Activated naive CD8-positive, alpha-beta T cell treated with anti-CD3 and anti-CD28 coated beads for 36 hours (primary cell): ENCODE data around the gene IGSF21. TPM values are rescaled to one million over a fixed set of nuclear protein-coding genes. Genes with fewer than 3 reads are reported as not detected.
A peak's percentile ranks its signal among the peaks of the same experiment; 100 is the strongest.
"Not testable (repeated sequence)": the region's sequence is repeated elsewhere in the genome, so short reads cannot be mapped to it uniquely, and the experiment has no call there.

Experiments used
- DNase-seq: peaks from one replicate; pipeline ENCODE4 v3.0.0; 2021
- H3K27ac Mint-ChIP-seq: one replicate; pipeline ENCODE4 v1.8.0; 2022; ENCODE audit warnings: mild to moderate bottlenecking, moderate library complexity, mixed read lengths
- H3K27me3 Mint-ChIP-seq: one replicate; pipeline ENCODE4 v1.8.0; 2022; ENCODE audit warnings: mild to moderate bottlenecking, mixed read lengths
- H3K36me3 Mint-ChIP-seq: one replicate; pipeline ENCODE4 v1.8.0; 2021; ENCODE audit warnings: mild to moderate bottlenecking, mixed read lengths
- H3K4me1 Mint-ChIP-seq: one replicate; pipeline ENCODE4 v1.8.0; 2021; ENCODE audit warnings: mixed read lengths
- H3K4me3 Mint-ChIP-seq: one replicate; pipeline ENCODE4 v1.8.0; 2022; ENCODE audit warnings: mild to moderate bottlenecking, moderate library complexity, mixed read lengths
- H3K9me3 Mint-ChIP-seq: one replicate; pipeline ENCODE4 v1.8.0; 2022; ENCODE audit warnings: mixed read lengths
- total RNA-seq, 2 experiments: library from RNA; stranded (reverse); gene quantifications; one replicate each; pipeline ENCODE4 v1.2.3, GENCODE V29; 2021

The IGSF21 gene
- total RNA-seq, 2 experiments from 2014 or later = not detected

DNA sequence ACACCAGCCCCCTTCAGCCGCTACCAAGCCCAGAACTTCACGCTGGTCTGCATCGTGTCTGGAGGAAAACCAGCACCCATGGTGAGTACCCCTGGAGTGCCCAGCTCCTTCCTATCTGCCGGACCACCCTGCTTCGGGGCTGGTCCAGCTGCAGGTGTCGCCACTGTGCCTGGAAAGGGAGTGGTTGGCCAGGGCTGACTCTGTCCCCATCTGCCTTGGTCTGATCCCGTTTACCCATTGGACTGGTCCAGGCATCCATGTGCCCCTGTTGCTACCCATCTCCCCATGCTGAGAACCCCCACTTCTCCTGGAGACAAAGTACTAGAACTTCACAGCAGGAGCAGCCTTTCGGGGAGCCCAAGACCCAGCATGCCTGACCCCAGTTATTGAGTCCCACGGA lies 254.6 kb downstream of the IGSF21 start:
- Mint-ChIP-seq H3K27me3 (peaks cover 9% of the 10 kb centered on the region), H3K4me3 (no peak overlapping the region), H3K9me3 (no peaks in the 10 kb centered on the region), H3K27ac (no peak overlapping the region), H3K36me3 (no peaks in the 10 kb centered on the region), H3K4me1 (no peaks in the 10 kb centered on the region)
- DNase-seq = no peak

DNA sequence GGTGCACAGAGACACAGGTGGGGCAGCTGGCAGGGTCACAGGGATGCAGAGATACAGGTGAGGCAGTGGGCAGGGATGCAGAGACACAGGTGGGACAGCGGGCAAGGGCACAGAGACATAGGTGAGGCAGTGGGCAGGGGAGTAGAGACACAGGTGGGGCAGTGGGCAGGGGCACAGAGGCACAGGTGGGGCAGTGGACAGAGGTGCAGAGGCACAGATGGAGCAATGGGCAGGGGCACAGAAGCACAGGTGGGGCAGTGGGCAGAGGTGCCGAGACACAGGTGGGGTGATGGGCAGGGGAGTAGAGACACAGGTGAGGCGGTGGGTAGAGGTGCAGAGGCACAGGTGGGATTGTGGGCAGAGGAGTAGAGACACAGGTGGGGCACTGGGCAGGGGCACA lies 255.8 kb downstream of the IGSF21 start:
- Mint-ChIP-seq H3K4me1 (no peaks in the 10 kb centered on the region), H3K27me3 (peaks cover 9% of the 10 kb centered on the region), H3K4me3 (no peak overlapping the region), H3K9me3 (no peaks in the 10 kb centered on the region), H3K36me3 (no peaks in the 10 kb centered on the region), H3K27ac (no peak overlapping the region)
- DNase-seq = no peak

- no peaks in the 10 kb centered on the region for H3K36me3 Mint-ChIP-seq
- DNase-seq = no peak
- no peaks in the 10 kb centered on the region for H3K4me1 Mint-ChIP-seq
- H3K4me3 Mint-ChIP-seq = no peak overlapping the region
- no peak overlapping the region for H3K27ac Mint-ChIP-seq
- H3K27me3 Mint-ChIP-seq = peaks cover 7% of the 10 kb centered on the region
- no peaks in the 10 kb centered on the region for H3K9me3 Mint-ChIP-seq
Observed at GRCh38 chr1:18365099-18365705, 257.6 kb downstream of the IGSF21 start.

- not testable (repeated sequence) for H3K4me3 Mint-ChIP-seq, H3K4me1 Mint-ChIP-seq, H3K36me3 Mint-ChIP-seq, DNase-seq, H3K27ac Mint-ChIP-seq, H3K9me3 Mint-ChIP-seq
- H3K27me3 Mint-ChIP-seq = peaks cover 20% of the 10 kb centered on the region
Observed at GRCh38 chr1:18372505-18372904, 264.9 kb downstream of the IGSF21 start.

DNA sequence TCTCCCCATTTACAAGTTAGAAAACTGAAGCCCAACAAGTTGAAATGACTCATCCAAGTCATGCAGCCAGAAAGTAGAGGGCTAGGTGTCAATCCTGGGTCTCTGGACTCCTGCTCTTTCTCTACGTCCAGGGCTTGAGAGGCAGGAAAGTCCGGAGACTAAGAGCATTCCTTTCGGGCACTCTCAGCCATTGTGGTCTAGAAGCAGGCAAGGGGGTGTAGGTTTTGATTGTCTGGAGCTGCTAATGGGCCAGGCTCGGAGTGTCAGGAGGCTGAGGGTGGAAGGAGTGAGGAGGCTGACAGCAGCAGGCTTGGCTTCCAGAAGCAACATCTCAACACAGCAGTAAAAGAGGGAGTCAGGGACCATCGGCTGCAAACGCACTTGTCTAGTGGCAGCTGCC lies 265.6 kb downstream of the IGSF21 start:
- no peaks in the 10 kb centered on the region for H3K4me1 Mint-ChIP-seq
- no peak overlapping the region for H3K27ac Mint-ChIP-seq
- H3K9me3 Mint-ChIP-seq = no peaks in the 10 kb centered on the region
- no peaks in the 10 kb centered on the region for H3K36me3 Mint-ChIP-seq
- H3K27me3 Mint-ChIP-seq = peaks cover 20% of the 10 kb centered on the region
- no peak for DNase-seq
- no peak overlapping the region for H3K4me3 Mint-ChIP-seq

DNA sequence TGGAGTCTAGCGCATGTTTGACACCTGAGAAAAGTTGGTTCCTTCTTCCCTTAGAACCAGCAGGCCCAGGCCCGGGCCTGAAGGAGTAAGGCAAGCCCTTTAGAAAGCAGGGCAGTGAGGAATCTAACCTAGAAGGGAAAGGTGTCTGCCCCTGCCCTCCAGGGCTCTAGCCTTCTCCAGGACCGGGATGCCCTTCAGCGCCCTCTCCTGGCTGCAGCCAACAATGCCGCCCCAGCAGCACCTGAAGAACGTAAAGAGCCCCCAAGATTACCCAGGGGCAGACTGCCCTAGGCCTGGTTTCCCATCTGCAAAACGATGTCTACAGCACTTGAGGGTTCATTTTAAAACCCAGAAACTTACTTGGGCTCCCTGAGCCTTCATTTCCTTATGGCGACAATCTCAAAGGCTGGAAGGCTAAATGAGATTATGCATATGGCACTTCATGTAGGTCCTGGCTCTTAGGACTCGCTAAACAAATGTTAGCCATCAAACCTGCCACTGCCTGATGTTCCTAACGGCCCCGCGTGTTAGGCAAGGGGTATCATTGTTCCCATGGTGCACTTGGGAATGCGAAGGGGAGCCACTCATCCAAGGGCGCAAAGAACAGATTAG lies 266.4 kb downstream of the IGSF21 start:
- no peaks in the 10 kb centered on the region for H3K4me1 Mint-ChIP-seq
- no peak overlapping the region for H3K27ac Mint-ChIP-seq
- DNase-seq = no peak
- H3K9me3 Mint-ChIP-seq = peaks cover 2% of the 10 kb centered on the region
- no peak overlapping the region for H3K4me3 Mint-ChIP-seq
- H3K27me3 Mint-ChIP-seq = peaks cover 23% of the 10 kb centered on the region
- no peaks in the 10 kb centered on the region for H3K36me3 Mint-ChIP-seq

- DNase-seq = no peak
- Mint-ChIP-seq H3K4me3 (no peak overlapping the region), H3K4me1 (no peaks in the 10 kb centered on the region), H3K27me3 (peaks cover 27% of the 10 kb centered on the region), H3K27ac (no peak overlapping the region), H3K36me3 (no peaks in the 10 kb centered on the region), H3K9me3 (peaks cover 6% of the 10 kb centered on the region)
Observed at GRCh38 chr1:18376661-18377060, 269.1 kb downstream of the IGSF21 start.

DNA sequence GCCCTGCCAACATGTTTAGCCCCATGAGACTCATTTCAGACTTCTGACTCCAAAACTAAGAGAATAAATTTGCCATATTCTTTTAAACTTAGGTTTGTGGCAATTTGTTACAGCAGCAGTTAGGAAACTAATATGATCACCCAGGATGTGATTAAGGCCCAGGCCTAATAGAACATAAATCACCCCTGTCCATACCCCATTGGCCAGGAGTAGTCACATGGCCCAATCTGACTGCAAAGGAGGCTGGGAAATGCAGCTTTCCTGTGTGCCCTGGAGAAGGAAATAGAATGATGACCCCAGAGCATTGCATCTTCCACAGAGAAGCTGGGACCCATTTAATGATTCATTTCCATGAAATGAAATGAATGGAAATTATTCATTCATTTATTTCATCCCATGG lies 272.7 kb downstream of the IGSF21 start:
- Mint-ChIP-seq H3K36me3 (no peaks in the 10 kb centered on the region), H3K9me3 (peaks cover 6% of the 10 kb centered on the region), H3K27ac (no peak overlapping the region), H3K4me3 (no peak overlapping the region), H3K4me1 (peaks cover 4% of the 10 kb centered on the region), H3K27me3 (peaks cover 35% of the 10 kb centered on the region)
- no peak for DNase-seq

- DNase-seq = no peak
- H3K27me3 Mint-ChIP-seq = peaks cover 32% of the 10 kb centered on the region
- no peaks in the 10 kb centered on the region for H3K36me3 Mint-ChIP-seq
- peaks cover 6% of the 10 kb centered on the region for H3K4me1 Mint-ChIP-seq
- no peak overlapping the region for H3K27ac Mint-ChIP-seq
- no peak overlapping the region for H3K4me3 Mint-ChIP-seq
- peaks cover 4% of the 10 kb centered on the region for H3K9me3 Mint-ChIP-seq
Observed at GRCh38 chr1:18384059-18384458, 276.5 kb downstream of the IGSF21 start.

GRCh38 chr1:18384471-18384870 lies 276.9 kb downstream of the IGSF21 start:
- Mint-ChIP-seq H3K27me3 (peaks cover 32% of the 10 kb centered on the region), H3K9me3 (peaks cover 4% of the 10 kb centered on the region), H3K4me1 (peaks cover 6% of the 10 kb centered on the region), H3K4me3 (no peak overlapping the region), H3K27ac (no peak overlapping the region), H3K36me3 (no peaks in the 10 kb centered on the region)
- no peak for DNase-seq

DNA sequence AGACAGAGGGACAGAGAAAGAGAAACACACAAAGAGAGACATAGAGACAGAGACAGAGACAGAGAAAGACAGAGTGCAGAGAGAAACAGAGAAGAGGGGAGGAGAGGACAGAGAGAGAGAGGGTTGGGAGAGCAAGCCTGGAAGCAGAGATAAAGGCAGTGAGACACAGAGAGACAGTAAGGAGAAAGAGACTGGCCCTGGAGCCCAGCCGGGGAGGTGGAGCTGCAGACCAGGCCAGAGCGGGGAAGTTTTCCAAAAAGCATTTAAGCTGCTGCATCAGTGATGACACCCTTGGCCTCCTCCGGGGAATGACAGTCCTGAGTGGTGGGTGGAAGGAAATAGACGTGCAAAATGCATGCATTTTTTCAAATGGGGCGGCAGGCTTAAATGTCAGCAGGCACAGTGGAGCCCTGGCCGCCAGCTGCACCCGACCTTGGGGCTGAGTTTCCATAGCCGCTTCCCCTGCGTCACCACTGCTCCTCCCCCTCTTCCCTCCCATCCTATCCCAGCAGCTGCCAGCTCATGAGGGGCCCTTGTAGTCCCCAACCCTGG lies 277.7 kb downstream of the IGSF21 start:
- Mint-ChIP-seq H3K4me3 (peak overlapping the region; percentile 2), H3K4me1 (peaks cover 6% of the 10 kb centered on the region), H3K9me3 (no peaks in the 10 kb centered on the region), H3K36me3 (no peaks in the 10 kb centered on the region), H3K27ac (no peak overlapping the region), H3K27me3 (peaks cover 32% of the 10 kb centered on the region)
- DNase-seq = peak; percentile 13

DNA sequence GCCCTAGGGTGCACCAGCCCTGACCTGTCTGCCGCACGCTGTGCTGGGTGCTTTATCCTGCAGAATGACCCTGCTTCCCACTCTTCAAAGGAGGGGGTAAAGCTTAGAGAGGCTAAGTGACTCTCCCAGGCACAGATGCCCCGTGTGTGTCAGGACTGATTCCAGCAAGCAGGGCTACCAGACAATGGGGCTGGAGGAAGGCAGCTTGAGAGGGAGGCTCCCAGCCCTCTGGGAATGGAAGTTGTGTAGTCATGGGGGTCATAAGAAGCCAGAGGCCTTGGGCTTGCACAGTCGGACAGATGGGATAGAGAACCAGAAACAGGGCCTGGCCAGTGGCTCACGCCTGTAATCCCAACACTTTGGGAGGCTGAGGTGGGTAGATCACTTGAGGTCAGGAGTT lies 279.0 kb downstream of the IGSF21 start:
- Mint-ChIP-seq H3K36me3 (no peaks in the 10 kb centered on the region), H3K9me3 (no peaks in the 10 kb centered on the region), H3K27me3 (peaks cover 28% of the 10 kb centered on the region), H3K4me3 (no peak overlapping the region), H3K27ac (no peak overlapping the region), H3K4me1 (peaks cover 6% of the 10 kb centered on the region)
- no peak for DNase-seq

DNA sequence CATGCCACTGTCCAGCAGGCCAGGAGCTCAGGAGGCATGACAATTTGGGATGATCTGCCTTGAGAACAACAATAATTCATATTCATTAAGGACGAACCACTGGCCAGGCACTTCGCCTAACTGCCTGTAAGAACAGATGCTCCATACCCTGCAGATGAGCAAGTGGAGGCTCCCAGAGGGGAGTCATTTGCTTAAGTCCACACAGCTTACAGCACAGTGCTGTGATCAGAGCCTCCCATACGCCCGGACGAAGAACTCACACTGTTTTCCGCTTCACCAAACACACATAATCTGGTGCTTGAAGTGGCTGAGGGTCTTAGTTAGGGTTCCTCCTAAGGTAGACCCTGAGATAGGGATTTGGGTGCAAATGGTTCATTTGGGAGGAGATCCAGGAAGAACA lies 279.7 kb downstream of the IGSF21 start:
- Mint-ChIP-seq H3K9me3 (no peaks in the 10 kb centered on the region), H3K36me3 (no peaks in the 10 kb centered on the region), H3K4me1 (peaks cover 6% of the 10 kb centered on the region), H3K4me3 (no peak overlapping the region), H3K27me3 (peaks cover 24% of the 10 kb centered on the region), H3K27ac (no peak overlapping the region)
- no peak for DNase-seq

DNA sequence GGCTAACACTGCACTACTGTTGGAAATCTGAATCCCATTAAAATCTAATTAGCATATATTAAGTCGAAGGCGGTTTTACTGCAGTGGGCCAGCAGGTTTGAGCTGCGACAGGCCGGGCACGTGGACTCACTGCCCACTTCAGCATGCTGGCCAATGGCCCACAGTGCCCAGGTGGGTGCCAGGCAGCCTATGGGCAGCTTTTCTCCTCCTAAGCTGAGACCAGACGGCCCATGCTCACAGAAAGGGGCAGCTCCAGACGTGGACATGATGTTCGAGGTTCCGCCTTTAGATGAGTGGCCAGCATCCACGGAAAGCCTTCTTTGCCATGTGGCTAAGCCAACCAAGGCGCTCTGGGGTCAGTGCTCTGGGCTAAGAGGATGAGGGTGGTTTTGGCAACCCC lies 283.4 kb downstream of the IGSF21 start:
- DNase-seq = no peak
- Mint-ChIP-seq H3K4me3 (no peak overlapping the region), H3K36me3 (no peaks in the 10 kb centered on the region), H3K4me1 (no peaks in the 10 kb centered on the region), H3K27me3 (peaks cover 16% of the 10 kb centered on the region), H3K27ac (no peak overlapping the region), H3K9me3 (no peaks in the 10 kb centered on the region)

DNA sequence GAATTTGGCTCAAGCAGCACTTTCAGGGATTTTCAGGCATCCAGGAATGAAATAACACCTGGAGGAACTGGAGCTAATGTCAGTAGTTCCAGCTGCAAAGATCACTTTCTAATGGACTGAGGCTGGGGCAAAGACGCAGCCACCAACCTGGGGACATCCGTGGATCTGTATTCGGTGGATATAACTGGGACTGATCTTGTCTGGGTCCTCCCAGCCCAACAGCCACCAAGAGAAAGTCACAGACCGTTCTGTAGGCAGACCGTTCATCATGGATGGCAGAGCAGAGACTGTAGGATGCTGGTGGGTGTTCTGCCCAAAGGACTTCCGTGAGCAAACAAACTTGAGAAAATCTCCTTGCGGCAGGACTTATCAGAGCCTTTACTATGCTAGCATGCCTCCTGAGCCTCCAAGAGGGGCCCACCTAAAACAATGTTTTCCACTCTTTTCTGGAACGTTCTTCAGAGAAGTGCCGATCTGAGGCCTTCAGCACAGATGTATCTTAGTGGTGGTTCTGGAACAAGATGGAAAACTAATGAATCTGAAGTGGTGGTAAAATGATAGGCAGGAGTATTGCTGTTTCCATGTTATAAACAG lies 287.1 kb downstream of the IGSF21 start:
- Mint-ChIP-seq H3K4me3 (no peak overlapping the region), H3K27me3 (peaks cover 27% of the 10 kb centered on the region), H3K27ac (no peak overlapping the region), H3K4me1 (no peaks in the 10 kb centered on the region), H3K36me3 (no peaks in the 10 kb centered on the region), H3K9me3 (no peaks in the 10 kb centered on the region)
- no peak for DNase-seq
